ENCODE results near the gene NHS. TPM values are rescaled to one million over a fixed set of nuclear protein-coding genes. Genes with fewer than 3 reads are reported as not detected.

Gene NHS
- total and polyA plus RNA-seq, 2 of the 4 experiments (the other 2 are of a cell fraction) = 0.36 to 0.90 TPM

DNA sequence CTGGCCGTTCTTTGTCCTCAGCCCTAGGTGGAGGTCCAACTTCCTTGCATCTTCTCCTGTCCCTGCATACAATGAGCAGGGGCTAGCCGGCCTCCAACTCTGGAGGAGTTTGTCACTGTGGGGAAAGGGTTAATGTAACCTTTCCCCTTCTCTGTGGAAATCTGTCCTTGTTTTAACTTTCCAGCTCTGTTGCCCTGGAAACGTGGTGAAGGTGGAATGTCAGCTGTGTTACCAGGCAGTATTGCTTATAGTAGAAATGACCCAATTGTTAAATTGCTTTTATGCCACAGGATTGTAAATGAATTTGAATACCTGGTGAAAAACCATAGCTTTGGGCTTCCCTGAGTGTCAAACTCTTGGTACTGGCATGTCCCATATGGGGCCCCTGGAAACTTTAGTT, 230.7 kb downstream of the NHS start:
- Histone ChIP-seq H4K5ac (ENCODE audit: low read depth, low read length) (no peak overlapping the region), H3K18ac (ENCODE audit: low read depth, low read length) (no peak overlapping the region), H2BK5ac (ENCODE audit: low read depth, low read length, poor library complexity, severe bottlenecking) (no peak overlapping the region), H3K36me3 (ENCODE audit: control insufficient read depth, insufficient read depth, low read length) (no peaks in the 10 kb centered on the region), H2AK9ac (replicated peaks; ENCODE audit: low read depth, low read length, poor library complexity) (no peak overlapping the region), H3K4me3 (ENCODE audit: insufficient read depth, low read depth, low read length) (no peak overlapping the region), H3K9me1 (ENCODE audit: insufficient read depth, low read length) (no peaks in the 10 kb centered on the region), H3K27ac (ENCODE audit: insufficient read depth, low read length) (no peak overlapping the region), H4K8ac (ENCODE audit: low read depth in 2 of 2, low read length in 2 of 2) (no peak overlapping the region), H3K4me2 (ENCODE audit: low read depth, low read length) (no peak overlapping the region), H3K4me1 (ENCODE audit: control insufficient read depth, insufficient read depth, low read length) (peaks cover 5% of the 10 kb centered on the region), H3K56ac (ENCODE audit: extremely low read depth, insufficient read depth, low read length) (no peak overlapping the region), H2BK20ac (ENCODE audit: low read depth, low read length) (no peak overlapping the region), H2BK120ac (ENCODE audit: low read depth, low read length) (no peak overlapping the region), H3K9ac (ENCODE audit: low read depth, low read length) (no peak overlapping the region), H2AFZ (replicated peaks; ENCODE audit: low read length, poor library complexity) (no peak overlapping the region), H4K20me1 (ENCODE audit: insufficient read depth, low read length) (no peaks in the 10 kb centered on the region), H3K23ac (ENCODE audit: low read depth, low read length) (no peak overlapping the region), H3K27me3 (ENCODE audit: control insufficient read depth, insufficient read depth, low read length) (no peaks in the 10 kb centered on the region; the same call in 1 of the 2 replicates), H3K9me3 (ENCODE audit: control insufficient read depth, insufficient read depth, low read length) (no peaks in the 10 kb centered on the region), H4K91ac (ENCODE audit: insufficient read depth, low read depth, low read length) (no peak overlapping the region), H2AK5ac (ENCODE audit: low read depth, low read length) (no peak overlapping the region), H3K79me1 (ENCODE audit: low read depth in 1 of 2, low read length in 2 of 2) (no peaks in the 10 kb centered on the region), H3K4ac (ENCODE audit: low read depth, low read length) (no peak overlapping the region), H3K14ac (replicated peaks; ENCODE audit: low read depth, low read length) (no peak overlapping the region), H2BK15ac (ENCODE audit: low read depth, low read length) (no peak overlapping the region)
- dilution Hi-C loops (cut with HindIII; ENCODE audit: low sequenced_read_pairs, unreplicated experiment) = no loop called here
- in situ Hi-C loops (cut with MboI; ENCODE audit: low sequenced_read_pairs) = no loop called here
- no CpG with 5 or more reads among the region's 3 CpGs for WGBS, 2 experiments (ENCODE audit: extremely low coverage in 2 of 2, insufficient read length in 1 of 2)
- no TSS peak for BruUV-seq (replicated peaks)
- DNase-seq (peak; percentile 42), ATAC-seq (ENCODE audit: low read depth) (peak; percentile 29)
- intact Hi-C loops (cut with micrococcal nuclease) = no loop called here
- TF ChIP-seq MAZ (IDR thresholded peaks at IDR 0.05; ENCODE audit: borderline replicate concordance, low read depth, low read length) (no peak), FOS (IDR thresholded peaks at IDR 0.05; ENCODE audit: low read depth, low read length) (no peak), RFX5 (IDR thresholded peaks at IDR 0.05; ENCODE audit: low read depth, low read length) (no peak), CEBPB (IDR thresholded peaks at IDR 0.05; ENCODE audit: low read depth, low read length) (no peak), MXI1 (IDR thresholded peaks at IDR 0.05; ENCODE audit: borderline replicate concordance, low read depth, low read length) (no peak), NFE2L2 (IDR thresholded peaks at IDR 0.05; ENCODE audit: low read depth, low read length) (no peak), POLR2A (IDR thresholded peaks at IDR 0.05; ENCODE audit: low read depth, low read length) (no peak), CHD1 (IDR thresholded peaks at IDR 0.05; ENCODE audit: low read depth, low read length) (no peak)
- TF ChIP-seq, protein P1, sequence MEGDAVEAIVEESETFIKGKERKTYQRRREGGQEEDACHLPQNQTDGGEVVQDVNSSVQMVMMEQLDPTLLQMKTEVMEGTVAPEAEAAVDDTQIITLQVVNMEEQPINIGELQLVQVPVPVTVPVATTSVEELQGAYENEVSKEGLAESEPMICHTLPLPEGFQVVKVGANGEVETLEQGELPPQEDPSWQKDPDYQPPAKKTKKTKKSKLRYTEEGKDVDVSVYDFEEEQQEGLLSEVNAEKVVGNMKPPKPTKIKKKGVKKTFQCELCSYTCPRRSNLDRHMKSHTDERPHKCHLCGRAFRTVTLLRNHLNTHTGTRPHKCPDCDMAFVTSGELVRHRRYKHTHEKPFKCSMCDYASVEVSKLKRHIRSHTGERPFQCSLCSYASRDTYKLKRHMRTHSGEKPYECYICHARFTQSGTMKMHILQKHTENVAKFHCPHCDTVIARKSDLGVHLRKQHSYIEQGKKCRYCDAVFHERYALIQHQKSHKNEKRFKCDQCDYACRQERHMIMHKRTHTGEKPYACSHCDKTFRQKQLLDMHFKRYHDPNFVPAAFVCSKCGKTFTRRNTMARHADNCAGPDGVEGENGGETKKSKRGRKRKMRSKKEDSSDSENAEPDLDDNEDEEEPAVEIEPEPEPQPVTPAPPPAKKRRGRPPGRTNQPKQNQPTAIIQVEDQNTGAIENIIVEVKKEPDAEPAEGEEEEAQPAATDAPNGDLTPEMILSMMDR (conservative IDR thresholded peaks at IDR 0.05; ENCODE audit: low read depth, low read length) = no peak
- TF ChIP-seq, protein P2, sequence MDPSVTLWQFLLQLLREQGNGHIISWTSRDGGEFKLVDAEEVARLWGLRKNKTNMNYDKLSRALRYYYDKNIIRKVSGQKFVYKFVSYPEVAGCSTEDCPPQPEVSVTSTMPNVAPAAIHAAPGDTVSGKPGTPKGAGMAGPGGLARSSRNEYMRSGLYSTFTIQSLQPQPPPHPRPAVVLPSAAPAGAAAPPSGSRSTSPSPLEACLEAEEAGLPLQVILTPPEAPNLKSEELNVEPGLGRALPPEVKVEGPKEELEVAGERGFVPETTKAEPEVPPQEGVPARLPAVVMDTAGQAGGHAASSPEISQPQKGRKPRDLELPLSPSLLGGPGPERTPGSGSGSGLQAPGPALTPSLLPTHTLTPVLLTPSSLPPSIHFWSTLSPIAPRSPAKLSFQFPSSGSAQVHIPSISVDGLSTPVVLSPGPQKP (IDR thresholded peaks at IDR 0.05; ENCODE audit: borderline replicate concordance, low read depth, low read length) = no peak
- ChIA-PET POLR2A (ENCODE audit: unreplicated experiment) (no interaction called here), CTCF (no interaction called here)
